Duodenal mucosa (tissue), 2 donors: ENCODE data around the gene TOB2.

Experiments used
- H3K27ac ChIP-seq: one replicate; pipeline ENCODE4 v1.7.0; 2013; ENCODE audit warnings: low read depth, low read length
- H3K27me3 ChIP-seq, 2 donors: one replicate each; pipeline ENCODE4 v1.7.0; 2013; ENCODE audit warnings: low read length in 2 of 2, control low read depth in 1 of 2; ENCODE audit not compliant: insufficient read depth in 2 of 2, control insufficient read depth in 1 of 2
- H3K36me3 ChIP-seq, 2 donors: one replicate each; pipeline ENCODE4 v1.7.0; 2013; ENCODE audit warnings: low read length in 2 of 2, control low read depth in 1 of 2; ENCODE audit not compliant: insufficient read depth in 2 of 2, control insufficient read depth in 1 of 2
- H3K4me1 ChIP-seq, 2 donors: one replicate each; pipeline ENCODE4 v1.7.0; 2013; ENCODE audit warnings: low read length in 2 of 2, control low read depth in 1 of 2; ENCODE audit not compliant: insufficient read depth in 2 of 2, control insufficient read depth in 1 of 2
- H3K4me3 ChIP-seq, 2 donors: one replicate each; pipeline ENCODE4 v1.7.0; 2013; ENCODE audit warnings: low read length in 2 of 2, low read depth in 1 of 2
- H3K9ac ChIP-seq, 2 donors: one replicate each; pipeline ENCODE4 v1.7.0; 2013; ENCODE audit warnings: low read length in 2 of 2, low read depth in 1 of 2
- H3K9me3 ChIP-seq, 2 donors: one replicate each; pipeline ENCODE4 v1.7.0; 2013; ENCODE audit warnings: low read length in 2 of 2, control low read depth in 1 of 2; ENCODE audit not compliant: control insufficient read depth in 1 of 2

The TOB2 gene

GRCh38 chr22:41481131-41481830 lies 34.7 kb upstream of the TOB2 start:
- Histone ChIP-seq H3K4me1 (peaks cover 23 to 37% of the 10 kb centered on the region in 2 donors), H3K36me3 (peaks cover 0 to 21% of the 10 kb centered on the region in 2 donors), H3K27me3 (no peaks in the 10 kb centered on the region), H3K9me3 (no peaks in the 10 kb centered on the region), H3K27ac (no peak overlapping the region), H3K9ac (peak overlapping the region in 1 of 2 donors; percentile 44), H3K4me3 (no peak overlapping the region)

- Histone ChIP-seq H3K9ac (peak overlapping the region in 1 of 2 donors; percentile 8), H3K4me1 (peaks cover 17 to 33% of the 10 kb centered on the region in 2 donors), H3K9me3 (no peaks in the 10 kb centered on the region), H3K36me3 (peaks cover 0 to 21% of the 10 kb centered on the region in 2 donors), H3K4me3 (no peak overlapping the region), H3K27ac (no peak overlapping the region), H3K27me3 (no peaks in the 10 kb centered on the region)
These were observed 33.8 kb upstream of the TOB2 start for GRCh38 chr22:41480397-41480735.

GRCh38 chr22:41479671-41480396 lies 33.2 kb upstream of the TOB2 start:
- Histone ChIP-seq H3K27me3 (no peaks in the 10 kb centered on the region), H3K36me3 (peaks cover 0 to 21% of the 10 kb centered on the region in 2 donors), H3K9me3 (no peaks in the 10 kb centered on the region), H3K4me3 (no peak overlapping the region), H3K4me1 (peaks cover 17 to 33% of the 10 kb centered on the region in 2 donors), H3K27ac (no peak overlapping the region), H3K9ac (peak overlapping the region in 1 of 2 donors; percentile 8)

- H3K9ac ChIP-seq = no peak overlapping the region
- H3K36me3 ChIP-seq = peaks cover 0 to 21% of the 10 kb centered on the region in 2 donors
- no peak overlapping the region for H3K27ac ChIP-seq
- H3K9me3 ChIP-seq = no peaks in the 10 kb centered on the region
- H3K4me3 ChIP-seq = no peak overlapping the region
- no peaks in the 10 kb centered on the region for H3K27me3 ChIP-seq
- H3K4me1 ChIP-seq = peaks cover 17 to 30% of the 10 kb centered on the region in 2 donors
These were observed 32.4 kb upstream of the TOB2 start for GRCh38 chr22:41478891-41479521.

GRCh38 chr22:41478473-41478872 lies 31.9 kb upstream of the TOB2 start:
- no peaks in the 10 kb centered on the region for H3K27me3 ChIP-seq
- no peak overlapping the region for H3K4me3 ChIP-seq
- H3K9me3 ChIP-seq = no peaks in the 10 kb centered on the region
- H3K36me3 ChIP-seq = peaks cover 0 to 22% of the 10 kb centered on the region in 2 donors
- peaks cover 12 to 31% of the 10 kb centered on the region in 2 donors for H3K4me1 ChIP-seq
- H3K27ac ChIP-seq = peak overlapping the region; percentile 2
- H3K9ac ChIP-seq = no peak overlapping the region

- no peak overlapping the region for H3K27ac ChIP-seq
These were observed 28.4 kb upstream of the TOB2 start for GRCh38 chr22:41474872-41475451.

GRCh38 chr22:41471568-41471967 lies 25.0 kb upstream of the TOB2 start:
- Histone ChIP-seq H3K27me3 (no peaks in the 10 kb centered on the region), H3K4me3 (peak overlapping the region in 1 of 2 donors; percentile 46), H3K9me3 (no peaks in the 10 kb centered on the region), H3K9ac (peak overlapping the region in 1 of 2 donors; percentile 99), H3K4me1 (peaks cover 35 to 48% of the 10 kb centered on the region in 2 donors), H3K27ac (no peak overlapping the region), H3K36me3 (peaks cover 9 to 22% of the 10 kb centered on the region in 2 donors)

More at GRCh38 chr22:41474872-41475451, 28.4 kb upstream of the TOB2 start:
- Histone ChIP-seq H3K9ac (no peak overlapping the region), H3K9me3 (no peaks in the 10 kb centered on the region), H3K4me1 (peaks cover 20 to 44% of the 10 kb centered on the region in 2 donors), H3K36me3 (peaks cover 6 to 22% of the 10 kb centered on the region in 2 donors), H3K27me3 (no peaks in the 10 kb centered on the region), H3K4me3 (no peak overlapping the region)

- peak overlapping the region; percentile 63 for H3K27ac ChIP-seq
- H3K4me1 ChIP-seq = peaks cover 35 to 48% of the 10 kb centered on the region in 2 donors
- peak overlapping the region; percentile 54 to 99 for H3K9ac ChIP-seq
- no peaks in the 10 kb centered on the region for H3K27me3 ChIP-seq
- peak overlapping the region; percentile 14 to 46 for H3K4me3 ChIP-seq
- no peaks in the 10 kb centered on the region for H3K9me3 ChIP-seq
- H3K36me3 ChIP-seq = peaks cover 16 to 29% of the 10 kb centered on the region in 2 donors
These were observed 24.3 kb upstream of the TOB2 start for GRCh38 chr22:41470886-41471285.

- Histone ChIP-seq H3K36me3 (peaks cover 28 to 44% of the 10 kb centered on the region in 2 donors), H3K4me1 (peaks cover 35 to 48% of the 10 kb centered on the region in 2 donors), H3K27me3 (no peaks in the 10 kb centered on the region), H3K9me3 (no peaks in the 10 kb centered on the region), H3K4me3 (peak overlapping the region; percentile 93 to 95), H3K9ac (peak overlapping the region; percentile 60 to 99), H3K27ac (peak overlapping the region; percentile 98)
These were observed 22.7 kb upstream of the TOB2 start for GRCh38 chr22:41469218-41469851.
